ENCODE results near the gene CSNK1G1.
"Not testable (repeated sequence)": the region's sequence is repeated elsewhere in the genome, so short reads cannot be mapped to it uniquely, and the experiment has no call there.

Gene CSNK1G1

GRCh38 chr15:64267331-64267973, 88.5 kb downstream of the CSNK1G1 start:
- no peak for DNase-seq
- H3K36me3 ChIP-seq, result no peaks in the 10 kb centered on the region
- intact Hi-C loops (cut with DNase I; ENCODE audit: low total_unique reads), result no loop called here
- H3K4me1 ChIP-seq, result no peaks in the 10 kb centered on the region
- H3K9me3 ChIP-seq, result no peaks in the 10 kb centered on the region
- no peaks in the 10 kb centered on the region for H3K27me3 ChIP-seq
- no peak overlapping the region for H3K4me3 ChIP-seq
- TF ChIP-seq CTCF (IDR thresholded peaks at IDR 0.05), result no peak
- no peak overlapping the region for H3K27ac ChIP-seq

DNA sequence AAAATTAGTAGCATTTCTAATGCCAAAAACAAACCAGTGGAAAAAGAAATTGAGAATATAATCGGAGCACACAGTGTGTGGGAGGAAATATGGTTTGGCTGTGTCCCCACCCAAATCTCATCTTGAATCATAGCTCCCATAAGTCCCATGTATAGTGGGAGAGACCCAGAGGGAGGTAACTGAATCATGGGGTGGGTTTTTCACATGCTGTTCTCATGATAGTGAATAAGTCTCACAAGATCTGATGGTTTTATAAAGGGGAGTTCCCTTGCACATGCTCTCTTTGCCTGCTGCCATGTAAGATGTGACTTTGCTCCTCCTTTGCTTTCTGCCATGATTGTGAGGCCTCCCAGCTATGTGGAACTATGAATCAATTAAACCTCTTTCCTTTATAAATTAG, 90.8 kb downstream of the CSNK1G1 start:
- intact Hi-C loops (cut with DNase I; ENCODE audit: low total_unique reads); H3K9me3 ChIP-seq; H3K27me3 ChIP-seq; H3K4me3 ChIP-seq; H3K27ac ChIP-seq; H3K36me3 ChIP-seq; DNase-seq; H3K4me1 ChIP-seq: not testable (repeated sequence)

DNA sequence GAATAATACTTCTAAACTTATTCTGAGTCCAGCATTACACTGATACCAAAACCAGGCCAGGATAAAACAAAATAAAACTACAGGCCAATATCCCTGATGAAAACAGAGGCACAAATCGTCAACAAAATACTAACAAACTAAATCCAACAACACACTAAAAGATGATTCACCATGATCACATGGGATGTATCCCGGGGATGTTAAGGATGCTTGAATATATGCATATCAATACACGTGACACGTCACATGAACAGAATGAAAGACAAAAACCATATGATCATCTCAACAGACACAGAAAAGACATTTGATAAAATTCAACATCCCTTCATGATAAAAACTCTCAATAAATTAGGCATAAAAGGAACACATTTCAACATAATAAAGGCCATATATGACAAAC, 91.5 kb downstream of the CSNK1G1 start:
- Histone ChIP-seq H3K27ac (no peak overlapping the region), H3K4me1 (no peaks in the 10 kb centered on the region)
- intact Hi-C loops (cut with DNase I; ENCODE audit: low total_unique reads), result no loop called here

GRCh38 chr15:64263567-64263966, 92.4 kb downstream of the CSNK1G1 start:
- TF ChIP-seq CTCF (IDR thresholded peaks at IDR 0.05), result no peak
- H3K4me1 ChIP-seq, result no peaks in the 10 kb centered on the region
- intact Hi-C loops (cut with DNase I; ENCODE audit: low total_unique reads), result no loop called here
- no peaks in the 10 kb centered on the region for H3K27me3 ChIP-seq
- DNase-seq, result no peak
- no peaks in the 10 kb centered on the region for H3K9me3 ChIP-seq
- no peak overlapping the region for H3K4me3 ChIP-seq
- H3K36me3 ChIP-seq, result no peaks in the 10 kb centered on the region
- H3K27ac ChIP-seq, result no peak overlapping the region

More for the DNA sequence above, 91.5 kb downstream of the CSNK1G1 start:
- H3K9me3 ChIP-seq, result no peaks in the 10 kb centered on the region
- H3K27me3 ChIP-seq, result no peaks in the 10 kb centered on the region
- DNase-seq, result no peak
- TF ChIP-seq CTCF (IDR thresholded peaks at IDR 0.05), result no peak
- H3K4me3 ChIP-seq, result no peak overlapping the region
- H3K36me3 ChIP-seq, result no peaks in the 10 kb centered on the region

DNA sequence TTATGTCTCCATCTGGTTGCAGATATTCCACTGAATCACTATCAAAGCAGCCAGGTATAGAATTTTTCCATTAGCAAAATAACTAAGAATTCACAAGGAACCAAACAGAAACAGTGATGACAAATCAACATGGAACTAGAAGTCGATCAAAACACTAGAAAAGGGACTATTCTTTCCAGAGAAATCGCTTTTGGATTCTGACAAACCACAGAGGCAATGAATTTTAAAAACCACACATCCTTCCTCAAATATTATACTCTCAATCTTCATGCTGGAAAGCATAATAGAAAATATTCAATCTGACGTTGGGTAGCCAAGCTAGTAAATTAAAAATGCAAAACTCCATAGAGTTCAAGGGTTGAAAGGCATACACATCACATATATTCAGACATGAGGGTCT, 99.9 kb downstream of the CSNK1G1 start:
- peaks cover 0 to 7% (median 5%) of the 10 kb centered on the region in 3 donors for H3K36me3 ChIP-seq
- no peak for DNase-seq
- intact Hi-C loops (cut with DNase I; ENCODE audit: low total_unique reads), result no loop called here
- H3K27me3 ChIP-seq, result no peaks in the 10 kb centered on the region
- H3K27ac ChIP-seq, result no peak overlapping the region
- no peak for TF ChIP-seq CTCF (IDR thresholded peaks at IDR 0.05)
- H3K4me1 ChIP-seq, result no peaks in the 10 kb centered on the region
- H3K4me3 ChIP-seq, result no peak overlapping the region
- H3K9me3 ChIP-seq, result peaks cover 0 to 7% (median 0%) of the 10 kb centered on the region in 3 donors

DNA sequence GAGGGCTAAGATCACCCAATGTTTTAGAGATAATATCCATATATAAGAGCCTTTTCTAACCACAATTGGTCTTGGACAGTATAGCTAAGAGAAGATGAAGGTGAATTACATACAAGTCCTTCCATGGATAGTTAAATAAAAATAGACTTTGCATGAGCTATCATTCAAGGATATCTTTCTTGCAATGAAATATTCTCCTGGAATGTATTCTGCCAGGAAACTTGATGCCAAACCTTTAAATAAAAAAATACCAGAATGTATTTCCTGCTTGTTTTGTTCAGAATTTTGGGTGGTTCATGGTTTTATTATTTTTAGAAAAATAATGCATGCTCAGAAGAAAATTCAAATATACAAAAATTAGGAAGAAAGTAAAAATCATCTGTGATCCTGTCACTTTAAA, 104.3 kb downstream of the CSNK1G1 start:
- no peak overlapping the region for H3K4me3 ChIP-seq
- no peak for TF ChIP-seq CTCF (IDR thresholded peaks at IDR 0.05)
- H3K36me3 ChIP-seq, result peaks cover 0 to 5% (median 1%) of the 10 kb centered on the region in 3 donors
- H3K27ac ChIP-seq, result no peak overlapping the region
- DNase-seq, result no peak
- intact Hi-C loops (cut with DNase I; ENCODE audit: low total_unique reads), result no loop called here
- H3K4me1 ChIP-seq, result peaks cover 0 to 11% (median 10%) of the 10 kb centered on the region in 4 donors
- H3K9me3 ChIP-seq, result peaks cover 0 to 2% (median 0%) of the 10 kb centered on the region in 3 donors
- H3K27me3 ChIP-seq, result no peaks in the 10 kb centered on the region
